HG02938 (cell line): ENCODE data around the gene RASL10B.

ENCODE experiments used
- ATAC-seq: cut with Tn5 transposase; IDR thresholded peaks from one replicate; pipeline ENCODE4 v1.9.1; 2021; ENCODE audit warnings: mild to moderate bottlenecking, moderate library complexity; ENCODE audit not compliant: unreplicated experiment

The RASL10B gene

GRCh38 chr17:35763767-35764122 lies 32.3 kb downstream of the RASL10B start:
- ATAC-seq, result no peak

- ATAC-seq, result peak; percentile 58
These were observed 32.9 kb downstream of the RASL10B start for GRCh38 chr17:35764123-35764991.

GRCh38 chr17:35765086-35765710 lies 33.8 kb downstream of the RASL10B start:
- ATAC-seq, result no peak

- no peak for ATAC-seq
These were observed 34.5 kb downstream of the RASL10B start for GRCh38 chr17:35765756-35766488.

- no peak for ATAC-seq
These were observed 35.0 kb downstream of the RASL10B start for GRCh38 chr17:35766489-35766877.

- no peak for ATAC-seq
These were observed 35.6 kb downstream of the RASL10B start for GRCh38 chr17:35766903-35767510.

- ATAC-seq, result no peak
These were observed 37.4 kb downstream of the RASL10B start for GRCh38 chr17:35768797-35769196.

DNA sequence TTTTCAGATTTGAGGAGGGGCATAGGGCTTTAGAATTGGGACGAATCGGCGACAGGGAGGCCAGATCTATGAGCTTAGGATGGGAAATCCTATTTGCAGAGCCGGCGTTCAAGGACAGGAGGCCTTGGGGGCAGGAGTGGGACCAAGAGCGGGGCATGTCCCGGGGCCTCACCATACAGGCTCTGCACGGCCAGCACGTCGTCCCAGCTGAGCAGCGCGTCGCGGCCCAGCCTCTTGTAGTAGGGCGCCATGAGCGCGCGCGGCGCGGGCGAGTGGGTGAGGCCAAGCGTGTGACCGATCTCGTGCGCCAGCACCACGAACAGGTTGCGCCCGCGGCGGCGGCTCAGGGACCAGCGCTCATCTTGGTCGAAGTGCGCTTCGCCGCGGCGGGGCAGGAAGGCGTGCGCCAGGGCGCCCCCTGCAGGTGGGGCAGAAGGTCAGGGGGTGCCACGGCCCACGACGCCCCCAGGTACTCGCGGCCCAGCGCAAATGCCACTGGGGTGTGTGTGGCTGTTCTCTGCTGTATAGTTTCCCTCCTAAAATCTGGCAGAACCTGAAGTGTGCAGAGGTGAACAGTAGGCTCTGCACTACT lies 38.6 kb downstream of the RASL10B start:
- no peak for ATAC-seq

DNA sequence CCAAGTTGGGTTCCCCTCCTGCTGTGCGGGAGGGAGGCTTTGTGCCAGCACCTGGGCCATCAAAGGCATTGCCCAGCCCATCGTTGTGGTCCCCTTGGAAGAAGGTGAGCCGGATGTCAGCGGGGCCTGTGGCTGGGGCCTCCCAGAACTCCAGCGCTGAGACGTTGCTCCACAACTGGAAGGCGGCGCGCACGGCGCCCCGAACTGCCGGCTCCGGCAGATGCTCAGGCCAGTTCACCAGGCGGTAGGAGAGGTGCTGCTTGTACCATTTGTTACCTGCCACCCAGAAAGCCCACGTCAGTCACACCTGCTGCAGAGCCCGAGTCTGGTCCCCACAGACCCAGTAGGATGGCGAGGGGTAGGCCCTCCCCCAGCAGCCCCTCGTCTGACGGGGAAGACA lies 41.7 kb downstream of the RASL10B start:
- ATAC-seq, result no peak

DNA sequence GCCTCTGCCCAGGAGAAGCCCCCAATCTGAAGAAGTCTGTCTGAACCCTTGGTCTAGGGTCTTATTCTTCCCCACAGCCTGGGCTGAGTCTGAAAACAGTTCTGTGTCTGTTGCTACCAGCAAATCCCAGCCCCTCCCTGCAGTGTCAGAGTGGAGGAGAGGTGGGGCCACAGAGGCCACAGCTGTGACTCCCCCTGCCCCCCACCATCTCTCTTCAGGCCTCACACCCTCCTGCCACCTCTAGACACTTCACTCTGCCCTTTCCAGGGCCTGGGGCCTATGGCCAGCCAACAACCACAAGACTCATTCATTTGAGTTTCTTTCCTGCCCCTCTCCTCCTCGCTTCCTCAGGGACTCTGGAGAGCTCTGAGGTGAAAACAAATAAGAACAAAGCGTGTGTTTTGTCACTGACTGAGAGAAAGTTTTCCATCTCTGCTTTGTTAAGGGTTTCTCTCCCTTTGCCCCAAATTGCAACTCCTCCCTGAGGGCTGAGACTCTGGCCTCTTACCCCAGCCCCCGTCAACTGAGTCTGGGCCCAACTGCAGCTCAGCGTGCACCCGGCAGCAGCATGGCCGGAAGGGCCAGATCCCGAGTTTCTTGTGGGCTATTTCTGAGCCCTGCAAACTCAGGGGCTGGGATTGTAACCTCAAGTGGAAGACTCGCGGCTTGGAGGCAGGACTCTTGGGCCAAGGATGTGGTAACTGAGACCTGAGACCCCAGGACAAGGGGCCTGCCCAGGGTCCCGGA lies 42.4 kb downstream of the RASL10B start:
- no peak for ATAC-seq

DNA sequence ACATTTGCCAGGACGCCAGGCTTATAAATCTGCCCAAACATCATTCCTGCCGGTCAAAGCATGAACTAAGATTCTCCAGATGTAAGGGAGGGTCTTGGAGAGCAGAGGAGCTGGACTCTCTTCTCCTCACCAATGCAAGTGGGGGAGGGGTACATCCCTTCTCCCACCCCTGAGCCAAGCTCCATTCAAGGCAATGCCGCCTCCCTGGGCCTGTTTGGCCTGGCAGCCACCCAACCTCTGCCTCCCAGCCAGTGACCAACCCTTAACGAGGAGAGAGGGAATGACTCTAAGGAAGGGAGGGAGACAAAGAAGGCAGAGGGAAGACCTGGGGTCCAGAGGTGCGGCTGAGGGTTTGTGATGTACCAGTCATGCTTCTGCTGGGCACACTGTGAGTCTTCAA lies 43.1 kb downstream of the RASL10B start:
- ATAC-seq, result no peak

DNA sequence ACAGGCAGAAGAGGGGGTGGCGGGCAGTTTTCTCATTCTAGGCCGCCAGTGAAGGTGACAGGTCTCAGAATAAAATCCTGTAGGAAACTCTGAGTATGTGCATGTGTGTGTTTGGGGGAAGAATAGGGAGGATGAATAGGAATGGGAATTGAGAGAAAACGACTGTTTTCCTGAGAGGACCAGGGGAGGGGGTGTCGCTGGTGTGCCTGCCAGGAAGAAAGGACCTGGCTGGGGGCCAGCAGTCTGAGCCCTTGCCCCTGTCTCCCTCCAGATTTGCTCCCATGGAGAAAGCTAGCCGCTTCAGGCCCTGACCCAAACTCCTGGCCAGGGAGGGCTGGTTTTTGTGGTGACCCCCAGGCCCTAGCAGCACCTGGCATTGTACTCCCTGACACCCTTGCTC lies 43.6 kb downstream of the RASL10B start:
- ATAC-seq, result no peak

DNA sequence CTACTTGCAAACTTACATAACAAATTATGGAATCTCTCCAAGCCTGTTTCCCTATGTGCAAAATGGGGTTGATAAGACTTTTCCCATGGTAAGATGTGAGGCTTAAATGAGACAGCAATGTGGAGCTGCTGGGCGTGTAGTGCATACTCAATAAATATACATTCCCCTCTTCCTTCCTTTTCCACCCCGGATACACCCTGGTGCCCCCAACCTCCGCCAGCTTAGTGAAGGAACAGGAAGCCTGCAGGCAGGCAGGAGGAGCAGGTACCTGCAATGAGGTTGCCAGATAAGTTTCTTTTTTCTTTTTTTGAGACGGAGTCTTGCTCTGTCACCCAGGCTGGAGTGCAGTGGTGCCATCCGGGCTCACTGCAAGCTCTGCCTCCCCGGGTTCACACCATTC lies 44.1 kb downstream of the RASL10B start:
- no peak for ATAC-seq

GRCh38 chr17:35778641-35779196 lies 47.3 kb downstream of the RASL10B start:
- no peak for ATAC-seq

GRCh38 chr17:35780950-35781349 lies 49.5 kb downstream of the RASL10B start:
- ATAC-seq, result no peak

DNA sequence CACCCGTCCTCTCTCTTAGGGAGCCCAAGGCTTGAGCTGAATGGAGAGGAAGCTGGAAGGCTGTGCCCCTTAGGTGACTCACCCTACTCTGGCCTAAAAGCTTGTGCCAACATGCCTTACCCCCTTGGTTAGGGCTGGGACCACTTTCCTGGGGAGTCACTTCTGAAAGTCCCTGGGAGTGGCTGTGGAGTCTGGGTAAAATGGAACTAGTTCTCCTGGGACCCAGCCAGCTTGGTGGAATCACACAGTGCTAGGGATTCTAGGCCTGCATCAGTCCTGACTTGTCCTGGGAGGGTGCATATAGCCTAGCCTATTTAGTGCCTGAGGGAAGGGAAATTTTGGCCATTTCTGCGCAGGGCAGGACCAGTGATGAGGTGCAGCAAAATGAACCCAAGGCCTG lies 53.5 kb downstream of the RASL10B start:
- ATAC-seq, result no peak

GRCh38 chr17:35786941-35787432 lies 55.5 kb downstream of the RASL10B start:
- ATAC-seq, result no peak

DNA sequence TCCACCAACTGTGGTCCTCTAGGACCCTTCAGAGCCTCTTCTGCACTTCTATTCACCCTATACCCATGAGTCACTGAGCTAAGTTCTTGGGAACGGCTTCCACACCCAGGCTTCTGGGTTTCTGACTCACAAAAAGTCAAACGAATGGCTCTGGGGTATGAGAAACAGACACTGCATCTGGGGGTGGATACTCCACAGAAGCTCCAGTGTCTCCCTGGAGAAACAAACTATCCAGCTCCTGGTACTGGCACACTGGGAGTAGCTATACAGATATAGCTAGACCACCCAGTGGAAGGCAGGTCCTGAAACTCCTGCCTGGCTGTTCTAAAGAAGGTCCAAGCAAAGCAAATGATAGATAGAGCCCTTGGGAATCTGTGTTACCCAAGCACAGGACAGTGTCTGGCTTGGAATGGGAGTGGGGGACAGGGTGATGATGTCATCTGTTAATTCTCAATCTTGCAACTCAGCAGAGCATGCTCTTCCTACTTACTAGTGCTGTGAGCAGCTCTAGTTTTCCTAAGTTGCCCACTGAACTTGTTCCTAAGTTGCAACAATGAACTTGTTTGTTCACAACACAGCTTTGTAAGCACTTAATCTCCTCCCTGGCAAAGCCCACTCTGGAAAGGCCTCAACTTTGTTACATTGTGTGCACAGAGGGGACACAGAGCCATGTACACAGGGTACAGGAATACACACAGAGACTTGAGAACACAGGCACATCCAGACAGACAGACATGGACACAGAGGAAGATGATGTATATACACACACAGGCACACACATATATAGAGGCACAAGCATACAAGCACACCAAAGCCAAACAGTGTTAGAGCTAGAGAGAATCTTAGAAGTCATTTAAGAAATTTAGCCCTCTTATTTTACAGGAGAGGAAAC lies 57.3 kb downstream of the RASL10B start:
- ATAC-seq, result no peak

DNA sequence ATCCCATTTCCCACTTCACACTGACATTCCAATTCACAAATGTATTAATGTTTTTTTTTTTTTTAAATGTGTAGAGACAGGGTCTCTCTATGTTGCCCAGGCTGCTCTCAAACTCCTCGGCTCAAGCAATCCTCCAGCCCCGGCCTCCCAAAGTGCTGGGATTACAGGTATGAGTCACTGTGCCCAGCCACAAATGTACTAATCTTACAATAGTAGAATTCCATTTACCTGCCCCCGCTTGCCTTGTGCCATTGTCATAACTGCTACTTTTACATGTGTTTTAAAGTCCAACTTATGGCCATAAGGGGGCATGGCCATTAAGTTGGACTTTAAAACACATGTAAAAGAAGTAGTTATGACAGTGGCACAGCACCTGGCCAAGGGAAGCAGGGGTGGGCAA lies 59.4 kb downstream of the RASL10B start:
- no peak for ATAC-seq
